Bronchial epithelial cell (primary cell): ENCODE measurements around the gene GPA33. TPM values are rescaled to one million over a fixed set of nuclear protein-coding genes. Genes with fewer than 3 reads are reported as not detected.

ENCODE experiments used
- DNase-seq: peaks from one replicate; pipeline ENCODE4 v3.0.0-alpha.2; 2010; ENCODE audit warnings: low read depth
- FAIRE-seq: peaks from 2 replicates; lab custom pipeline; 2011; peaks lifted over from hg19 to GRCh38; lab: Jason Lieb, UNC
- H3K27me3 ChIP-seq: 2 replicates; pipeline ENCODE4 v1.5.1; 2011; ENCODE audit warnings: low read length; ENCODE audit not compliant: control insufficient read depth, insufficient read depth
- H3K36me3 ChIP-seq: 2 replicates; pipeline ENCODE4 v1.5.1; 2011; ENCODE audit warnings: low read length; ENCODE audit not compliant: control insufficient read depth, insufficient read depth
- H3K4me3 ChIP-seq: 2 replicates; pipeline ENCODE4 v1.5.1; 2011; ENCODE audit warnings: mild to moderate bottlenecking, low read depth, low read length, control low read depth
- CTCF ChIP-seq: IDR thresholded peaks from 2 replicates; pipeline ENCODE4 v1.5.1; 2011; ENCODE audit warnings: mild to moderate bottlenecking, moderate library complexity, low read length, control low read depth, inconsistent platforms; ENCODE audit not compliant: insufficient read depth, severe bottlenecking
- total RNA-seq: library from RNA; depleted of rRNA; stranded (reverse); fragments of >200 nt; gene quantifications from 2 replicates; pipeline ENCODE4 v1.2.1, GENCODE V29; 2014

Gene GPA33
- total RNA-seq: not detected in 2 replicates

GRCh38 chr1:167090314-167090942 lies at the start of gene GPA33:
TSS of gene GPA33 (minus strand) at chr1:167090377. CDS start at chr1:167090287, 90 bp downstream.
- Histone ChIP-seq H3K36me3 (no peaks in the 10 kb centered on the region), H3K4me3 (no peak within 1 kb of the TSS), H3K27me3 (no peaks in the 10 kb centered on the region)
- TF ChIP-seq CTCF: no peak
- FAIRE-seq (no peak), DNase-seq (no peak)

GRCh38 chr1:167138703-167139102 lies 48.5 kb upstream of the GPA33 start:
- Histone ChIP-seq H3K27me3 (no peaks in the 10 kb centered on the region), H3K4me3 (no peak overlapping the region), H3K36me3 (no peaks in the 10 kb centered on the region)
- DNase-seq: no peak
- TF ChIP-seq CTCF: no peak
- FAIRE-seq: no peak

GRCh38 chr1:167137793-167138510 lies 47.8 kb upstream of the GPA33 start:
- DNase-seq (no peak), FAIRE-seq (no peak)
- Histone ChIP-seq H3K27me3 (no peaks in the 10 kb centered on the region), H3K36me3 (no peaks in the 10 kb centered on the region), H3K4me3 (no peak overlapping the region)
- TF ChIP-seq CTCF: no peak

- no peak for FAIRE-seq
- no peaks in the 10 kb centered on the region for H3K36me3 ChIP-seq
- no peaks in the 10 kb centered on the region for H3K27me3 ChIP-seq
- DNase-seq: no peak
- TF ChIP-seq CTCF: no peak
- no peak overlapping the region for H3K4me3 ChIP-seq
Observed at GRCh38 chr1:167137332-167137781, 47.2 kb upstream of the GPA33 start.

GRCh38 chr1:167136806-167137205 lies 46.6 kb upstream of the GPA33 start:
- Histone ChIP-seq H3K36me3 (no peaks in the 10 kb centered on the region), H3K27me3 (no peaks in the 10 kb centered on the region), H3K4me3 (no peak overlapping the region)
- DNase-seq (no peak), FAIRE-seq (no peak)
- no peak for TF ChIP-seq CTCF
